Loucy (cell line): ENCODE data around the gene BACE2.

Source experiments
- EZH2phosphoT487 ChIP-seq: fragments of 200-600 bp; IDR thresholded peaks from 2 replicates; pipeline ENCODE4 v1.6.1; 2018; ENCODE audit warnings: antibody characterized with exemption, mild to moderate bottlenecking, moderate library complexity, borderline replicate concordance
- TF ChIP-seq, protein P1 (sequence below): fragments of 200-600 bp; sonication (generic); conservative IDR thresholded peaks from 2 replicates; pipeline ENCODE4 v1.5.1; 2014; ENCODE audit warnings: mild to moderate bottlenecking, antibody characterized with exemption, low read length

- TF ChIP-seq, protein P1, sequence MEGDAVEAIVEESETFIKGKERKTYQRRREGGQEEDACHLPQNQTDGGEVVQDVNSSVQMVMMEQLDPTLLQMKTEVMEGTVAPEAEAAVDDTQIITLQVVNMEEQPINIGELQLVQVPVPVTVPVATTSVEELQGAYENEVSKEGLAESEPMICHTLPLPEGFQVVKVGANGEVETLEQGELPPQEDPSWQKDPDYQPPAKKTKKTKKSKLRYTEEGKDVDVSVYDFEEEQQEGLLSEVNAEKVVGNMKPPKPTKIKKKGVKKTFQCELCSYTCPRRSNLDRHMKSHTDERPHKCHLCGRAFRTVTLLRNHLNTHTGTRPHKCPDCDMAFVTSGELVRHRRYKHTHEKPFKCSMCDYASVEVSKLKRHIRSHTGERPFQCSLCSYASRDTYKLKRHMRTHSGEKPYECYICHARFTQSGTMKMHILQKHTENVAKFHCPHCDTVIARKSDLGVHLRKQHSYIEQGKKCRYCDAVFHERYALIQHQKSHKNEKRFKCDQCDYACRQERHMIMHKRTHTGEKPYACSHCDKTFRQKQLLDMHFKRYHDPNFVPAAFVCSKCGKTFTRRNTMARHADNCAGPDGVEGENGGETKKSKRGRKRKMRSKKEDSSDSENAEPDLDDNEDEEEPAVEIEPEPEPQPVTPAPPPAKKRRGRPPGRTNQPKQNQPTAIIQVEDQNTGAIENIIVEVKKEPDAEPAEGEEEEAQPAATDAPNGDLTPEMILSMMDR = no peak
- no peak for TF ChIP-seq EZH2phosphoT487
These were observed 12.8 kb downstream of the BACE2 start for GRCh38 chr21:41180752-41181151.
